Femur (tissue), 1 donor: ENCODE measurements around the gene ELOA.
"Not testable (repeated sequence)": the region's sequence is repeated elsewhere in the genome, so short reads cannot be mapped to it uniquely, and the experiment has no call there.

Source experiments
- DNase-seq: peaks from one replicate; pipeline ENCODE4 v3.0.0-alpha.2; 2017

ELOA gene

DNA sequence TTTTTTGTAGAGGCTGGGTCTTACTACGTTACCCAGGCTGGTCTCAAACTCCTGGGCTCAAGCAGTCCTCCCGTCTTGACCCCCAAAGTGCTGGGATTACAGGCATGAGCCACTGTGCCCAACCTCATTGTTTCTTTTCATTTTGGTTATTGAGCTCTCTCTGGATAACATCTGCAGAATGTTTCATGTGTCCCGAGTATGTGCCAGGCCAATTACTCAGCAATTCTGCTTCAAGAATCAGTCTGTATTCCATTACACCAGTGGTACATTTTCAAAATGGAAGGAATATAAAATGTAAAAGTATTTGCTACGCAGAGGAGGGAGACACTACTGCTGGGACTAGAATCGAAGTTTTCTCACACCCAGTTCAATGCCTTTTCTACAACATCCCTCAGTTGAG is 1.7 kb upstream of the ELOA start:
- DNase-seq: no peak

DNA sequence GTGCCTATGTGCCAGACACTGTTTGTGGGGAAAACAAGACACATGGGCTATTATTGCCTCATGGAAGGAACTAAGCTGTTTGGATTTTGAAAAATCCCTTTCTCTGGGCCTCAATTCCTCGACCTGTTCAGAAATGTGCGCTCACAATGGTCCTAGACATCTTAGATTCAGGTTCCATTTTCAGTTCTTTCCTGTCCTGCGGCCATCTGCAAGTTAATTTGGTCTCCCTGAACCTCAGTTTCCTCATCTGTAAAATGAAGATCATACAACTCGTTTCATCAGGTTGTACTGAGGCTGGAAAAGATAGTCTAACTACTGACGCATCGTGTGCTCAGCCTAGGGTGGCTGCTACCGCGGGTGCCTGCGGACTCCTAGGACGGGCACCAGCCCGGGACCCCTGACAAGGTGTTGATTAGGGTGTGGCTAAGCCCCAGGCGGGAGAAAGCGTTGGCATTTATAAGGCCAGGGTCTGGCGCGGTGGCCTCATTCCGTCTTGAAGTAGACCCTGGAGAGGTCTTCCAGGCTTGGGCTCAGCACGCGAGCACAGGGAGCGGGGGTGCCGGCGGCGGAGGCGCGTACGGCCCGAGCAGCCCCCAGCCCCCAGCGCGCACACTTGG is 493 bp upstream of the ELOA start:
- no peak for DNase-seq

DNA sequence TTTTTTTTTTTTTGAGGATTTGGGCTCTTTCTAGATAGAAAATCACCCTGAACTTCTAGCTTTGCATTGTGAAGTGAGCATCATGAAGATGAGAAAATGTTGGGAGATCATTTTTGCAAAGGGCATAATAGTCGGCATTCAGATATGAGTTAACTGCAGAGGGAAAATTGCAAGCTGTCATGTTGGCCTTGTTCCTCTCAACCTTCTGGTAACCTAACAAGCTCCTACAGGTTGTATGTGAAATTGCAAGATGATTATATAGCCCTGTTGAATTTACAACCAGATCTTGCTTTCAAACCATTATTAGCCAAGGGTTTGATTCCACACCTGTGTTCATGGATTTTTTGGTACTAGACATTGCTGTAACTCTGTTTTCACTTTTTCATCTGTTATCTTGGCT is 2.2 kb downstream of the ELOA start:
- no peak for DNase-seq

DNA sequence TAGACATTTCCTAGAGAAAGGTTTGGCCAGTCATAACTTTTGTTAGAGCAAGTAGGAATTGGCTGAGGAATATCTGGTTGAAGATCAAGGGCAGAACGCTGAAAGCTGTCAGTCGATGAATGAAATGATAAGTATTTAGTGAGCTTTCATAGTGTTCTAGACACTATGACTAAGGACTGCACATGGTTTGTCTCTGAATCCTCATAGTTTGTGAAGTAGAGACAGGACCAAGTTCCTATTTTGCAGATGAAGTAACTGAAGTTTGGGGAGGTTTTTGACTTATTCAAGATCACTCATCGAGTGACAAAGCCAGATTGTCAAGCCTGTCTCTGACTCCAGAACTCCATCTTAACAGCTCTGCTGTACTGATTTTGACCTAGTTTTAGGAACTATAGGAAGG is 4.7 kb downstream of the ELOA start:
- no peak for DNase-seq

DNA sequence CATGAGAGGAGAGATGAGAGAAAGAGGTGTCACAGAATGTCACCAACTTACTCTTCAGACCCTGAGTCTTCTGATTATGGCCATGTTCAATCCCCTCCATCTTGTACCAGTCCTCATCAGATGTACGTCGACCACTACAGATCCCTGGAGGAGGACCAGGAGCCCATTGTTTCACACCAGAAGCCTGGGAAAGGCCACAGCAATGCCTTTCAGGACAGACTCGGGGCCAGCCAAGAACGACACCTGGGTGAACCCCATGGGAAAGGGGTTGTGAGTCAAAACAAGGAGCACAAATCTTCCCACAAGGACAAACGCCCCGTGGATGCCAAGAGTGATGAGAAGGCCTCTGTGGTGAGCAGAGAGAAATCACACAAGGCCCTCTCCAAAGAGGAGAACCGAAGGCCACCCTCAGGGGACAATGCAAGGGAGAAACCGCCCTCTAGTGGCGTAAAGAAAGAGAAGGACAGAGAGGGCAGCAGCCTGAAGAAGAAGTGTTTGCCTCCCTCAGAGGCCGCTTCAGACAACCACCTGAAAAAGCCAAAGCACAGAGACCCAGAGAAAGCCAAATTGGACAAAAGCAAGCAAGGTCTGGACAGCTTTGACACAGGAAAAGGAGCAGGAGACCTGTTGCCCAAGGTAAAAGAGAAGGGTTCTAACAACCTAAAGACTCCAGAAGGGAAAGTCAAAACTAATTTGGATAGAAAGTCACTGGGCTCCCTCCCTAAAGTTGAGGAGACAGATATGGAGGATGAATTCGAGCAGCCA is 8.0 kb downstream of the ELOA start:
- DNase-seq: peak; percentile 30

DNA sequence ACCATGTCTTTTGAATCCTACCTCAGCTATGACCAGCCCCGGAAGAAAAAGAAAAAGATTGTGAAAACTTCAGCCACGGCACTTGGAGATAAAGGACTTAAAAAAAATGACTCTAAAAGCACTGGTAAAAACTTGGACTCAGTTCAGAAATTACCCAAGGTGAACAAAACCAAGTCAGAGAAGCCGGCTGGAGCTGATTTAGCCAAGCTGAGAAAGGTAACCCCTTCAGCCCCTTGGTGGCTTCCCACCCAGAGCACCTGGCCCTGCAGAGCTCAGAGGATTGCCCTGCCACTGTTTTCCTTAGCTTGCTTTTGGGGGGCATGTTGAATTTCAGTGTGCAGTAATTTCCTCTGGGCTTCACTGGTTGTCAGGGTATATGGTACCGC is 8.5 kb downstream of the ELOA start:
- no peak for DNase-seq

DNA sequence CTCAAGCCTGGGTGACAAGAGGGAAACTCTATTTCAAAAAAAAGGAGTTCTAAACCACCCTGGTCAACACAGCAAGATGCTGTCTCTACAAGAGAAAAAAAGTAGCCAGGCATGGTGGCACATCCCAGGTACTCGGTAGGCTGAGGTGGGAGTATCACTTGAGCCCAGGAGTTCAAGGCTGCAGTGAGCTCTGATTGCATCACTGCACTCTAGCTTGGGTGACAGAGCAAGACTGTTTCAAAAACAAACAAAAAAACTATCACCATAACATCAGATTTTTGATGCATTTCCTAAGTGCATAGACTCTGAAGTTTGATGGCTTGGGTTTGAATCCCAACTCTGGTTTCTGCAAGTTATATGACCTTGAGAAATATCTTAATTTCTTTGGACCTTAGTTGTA is 9.6 kb downstream of the ELOA start:
- DNase-seq: no peak

DNA sequence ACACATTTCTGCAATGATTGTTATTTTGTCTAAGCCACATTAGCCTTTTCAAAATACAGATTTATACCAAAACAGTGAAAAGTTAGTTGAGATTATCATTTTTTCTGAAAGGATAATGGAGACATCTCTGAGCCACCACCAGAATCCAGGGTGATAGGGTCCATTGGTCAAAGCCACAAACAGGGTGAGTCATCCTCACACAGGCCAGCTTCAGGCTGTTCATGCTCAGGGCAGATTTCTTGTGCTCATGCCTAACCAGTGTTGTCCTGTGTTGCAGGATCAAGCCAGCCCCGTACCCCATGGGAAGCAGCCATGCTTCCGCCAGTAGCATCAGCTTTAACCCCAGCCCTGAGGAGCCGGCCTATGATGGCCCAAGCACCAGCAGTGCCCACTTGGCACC is 13.4 kb downstream of the ELOA start:
- no peak for DNase-seq

DNA sequence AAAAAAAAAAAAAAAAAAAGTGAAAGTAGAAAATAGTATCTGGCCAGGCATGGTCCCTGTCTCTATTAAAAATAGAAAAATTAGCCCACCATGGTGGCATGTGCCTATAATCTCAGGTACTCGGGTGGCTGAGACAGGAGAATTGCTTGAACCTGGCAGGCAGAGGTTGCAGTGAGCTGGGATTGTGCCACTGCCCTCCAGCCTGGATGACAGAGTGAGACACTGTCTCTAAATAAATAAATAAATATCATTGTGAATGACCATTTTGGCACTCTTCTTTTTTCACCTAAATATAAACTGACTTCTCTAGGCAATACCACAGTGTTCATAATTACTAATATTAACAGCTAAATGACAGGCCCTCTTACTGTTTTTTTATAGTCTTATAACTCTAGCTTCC is 14.5 kb downstream of the ELOA start:
- no peak for DNase-seq

DNA sequence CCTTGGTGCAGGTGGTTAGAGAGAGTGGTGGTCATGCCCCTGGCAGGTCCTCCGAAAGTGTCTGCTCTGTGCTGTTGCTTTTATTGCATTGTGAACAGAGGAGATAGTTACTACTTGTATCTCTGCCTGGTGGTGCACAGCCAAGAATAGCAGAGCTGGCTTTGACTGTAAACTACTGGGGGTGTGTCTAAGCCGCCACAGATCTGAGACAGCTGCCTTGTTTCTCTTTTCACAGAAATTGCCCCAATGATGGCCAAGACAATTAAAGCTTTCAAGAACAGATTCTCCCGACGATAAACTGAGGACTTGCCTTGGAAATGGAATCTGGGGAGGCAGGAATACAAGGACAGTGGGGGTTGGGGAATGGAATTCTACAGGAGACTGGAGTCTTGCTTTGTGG is 16.0 kb downstream of the ELOA start:
- no peak for DNase-seq

DNA sequence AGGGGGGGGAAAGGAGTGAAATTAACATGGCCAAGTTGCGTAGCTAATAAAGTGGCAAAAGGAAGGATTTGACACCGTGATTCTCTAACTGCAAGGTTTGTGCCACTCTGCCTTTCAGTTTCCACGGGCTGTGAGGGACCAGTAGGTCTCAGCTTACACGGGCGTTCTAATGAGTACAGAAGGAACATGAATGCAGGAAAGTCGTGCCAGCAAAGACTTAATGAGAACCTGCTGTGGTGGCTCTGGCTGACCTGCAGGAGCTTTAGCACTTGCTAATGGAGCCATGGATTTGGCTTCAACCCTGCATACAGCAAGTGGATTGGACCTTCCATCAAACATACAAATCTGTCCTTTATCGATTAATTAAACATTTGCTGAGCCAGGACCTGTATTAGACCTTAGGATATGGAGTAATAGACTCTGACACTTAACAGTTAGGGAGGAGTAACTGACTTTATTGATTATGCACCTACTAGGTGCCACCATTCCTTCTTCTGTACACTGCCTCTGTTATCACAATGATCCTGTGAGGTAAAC is 19.8 kb downstream of the ELOA start:
- no peak for DNase-seq

DNA sequence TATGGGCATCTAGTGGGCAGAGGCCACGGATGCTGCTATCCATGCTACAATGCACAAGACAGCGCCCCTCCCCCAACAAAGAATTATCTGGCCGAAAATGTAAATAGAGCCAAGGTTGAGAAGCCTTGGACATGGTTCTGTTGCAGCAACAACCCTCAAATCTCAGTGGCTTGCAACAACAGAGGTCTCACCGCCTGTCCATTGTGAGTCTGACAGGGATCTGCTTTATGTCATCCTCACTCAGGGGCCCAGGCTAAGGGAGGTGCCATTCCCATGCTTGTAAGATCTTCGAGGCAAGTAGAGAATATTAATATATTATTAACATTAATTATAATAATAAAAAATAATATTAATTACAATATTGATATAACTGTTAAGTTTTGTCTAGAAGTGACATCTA is 25.5 kb downstream of the ELOA start:
- no peak for DNase-seq

DNA sequence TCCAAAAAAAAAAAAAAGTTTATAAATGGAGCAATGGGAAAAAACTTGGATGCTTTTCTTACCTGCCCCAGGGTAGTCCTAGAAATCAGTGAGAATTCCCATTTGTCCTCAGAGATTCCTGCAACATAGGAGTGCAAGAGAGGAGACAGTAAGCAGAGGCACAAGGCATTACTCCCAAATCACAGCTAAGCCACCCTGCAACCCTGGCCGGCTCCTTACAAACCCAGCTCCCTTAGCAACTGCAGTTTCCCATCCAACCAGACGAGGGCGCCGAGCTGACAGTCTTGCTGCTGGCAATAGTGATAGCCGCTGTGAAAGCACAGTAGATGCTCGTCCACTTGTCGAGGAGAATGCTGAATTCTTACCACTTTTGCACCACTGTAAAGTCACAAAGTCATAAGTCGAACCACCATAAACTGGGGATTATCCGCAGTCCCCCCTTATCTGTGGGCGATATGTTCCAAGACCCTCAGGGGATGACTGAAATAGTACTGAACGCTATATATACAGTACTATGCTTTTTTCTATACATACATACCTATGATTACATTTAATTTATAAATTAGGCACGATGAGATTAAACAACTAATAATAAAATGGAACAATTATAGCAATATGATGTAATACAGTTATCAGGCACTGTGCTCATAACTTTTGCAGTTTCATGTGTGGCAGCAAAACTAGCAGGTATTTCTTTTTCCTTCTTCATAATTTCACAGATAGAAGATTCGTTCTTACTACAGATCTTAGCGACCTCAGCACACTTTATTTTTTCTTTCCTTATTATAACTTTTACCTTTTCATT is 29.0 kb downstream of the ELOA start:
- DNase-seq: peak; percentile 89

DNA sequence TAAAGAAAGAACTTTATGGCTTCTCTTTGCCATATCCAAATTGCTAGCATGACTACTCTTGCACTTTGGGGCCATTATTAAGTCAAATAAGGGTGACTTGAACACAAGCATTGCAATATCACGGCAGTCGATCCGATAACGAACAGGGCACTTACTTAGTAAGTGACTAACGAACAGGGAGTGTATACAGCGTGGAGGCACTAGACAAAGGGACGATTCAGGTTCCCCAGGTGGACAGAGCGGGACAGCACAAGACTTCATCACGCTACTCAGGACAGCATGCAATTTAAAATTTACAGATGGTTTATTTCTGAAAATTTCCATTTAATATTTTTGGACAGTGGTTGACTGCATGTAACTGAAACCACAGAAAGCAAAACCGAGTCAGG is 29.6 kb downstream of the ELOA start:
- no peak for DNase-seq

DNA sequence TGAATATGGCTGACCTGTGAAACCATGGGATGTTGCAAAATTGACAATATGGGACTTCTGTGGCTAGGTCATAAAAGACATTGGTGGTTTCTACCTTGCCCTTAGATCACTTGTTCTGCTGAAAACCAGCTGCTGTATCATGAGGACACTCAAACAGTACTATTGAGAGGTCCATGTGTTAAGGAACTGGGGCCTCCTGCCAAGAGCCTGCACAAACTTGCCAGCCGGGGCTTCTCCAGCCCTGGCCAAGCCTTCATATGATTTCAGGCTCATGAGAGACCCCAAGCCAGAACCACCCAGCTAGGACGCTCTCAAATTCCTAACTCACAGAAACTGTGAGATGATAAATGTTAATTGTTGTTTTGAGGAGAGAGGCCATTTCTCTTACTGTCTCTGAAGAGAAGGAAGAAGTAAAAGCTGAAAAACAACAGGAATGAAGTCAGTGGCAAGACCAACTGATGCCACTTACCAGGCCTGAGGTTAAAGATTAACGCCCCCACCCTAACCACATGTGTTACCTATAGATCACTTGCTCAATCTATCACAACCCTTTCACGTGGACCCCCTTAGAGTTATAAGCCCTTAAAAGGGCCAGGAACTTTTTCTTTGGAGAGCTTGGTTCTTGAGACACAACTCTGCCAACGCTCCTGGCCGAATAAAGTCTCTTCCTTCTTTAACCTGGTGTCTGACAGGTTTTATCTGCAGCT is 31.1 kb downstream of the ELOA start:
- DNase-seq: no peak

DNA sequence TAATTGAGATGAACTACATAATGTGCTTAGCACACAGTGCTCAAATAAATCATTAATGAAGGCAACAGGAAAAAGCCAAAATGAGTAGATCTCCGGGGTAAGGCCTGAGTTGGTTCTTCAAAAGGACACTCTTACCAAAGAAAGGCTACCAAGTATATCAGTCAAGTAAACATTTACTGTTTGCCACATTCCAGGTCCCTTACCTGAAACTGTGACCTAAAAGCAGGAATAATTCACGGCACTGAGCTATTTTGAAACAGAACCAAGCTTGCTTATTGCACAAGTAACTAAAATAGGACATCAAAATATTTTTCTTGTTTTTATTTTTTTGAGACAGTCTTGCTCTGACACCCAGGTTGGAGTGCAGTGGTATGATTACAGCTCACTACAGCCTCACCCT is 32.9 kb downstream of the ELOA start:
- no peak for DNase-seq

DNA sequence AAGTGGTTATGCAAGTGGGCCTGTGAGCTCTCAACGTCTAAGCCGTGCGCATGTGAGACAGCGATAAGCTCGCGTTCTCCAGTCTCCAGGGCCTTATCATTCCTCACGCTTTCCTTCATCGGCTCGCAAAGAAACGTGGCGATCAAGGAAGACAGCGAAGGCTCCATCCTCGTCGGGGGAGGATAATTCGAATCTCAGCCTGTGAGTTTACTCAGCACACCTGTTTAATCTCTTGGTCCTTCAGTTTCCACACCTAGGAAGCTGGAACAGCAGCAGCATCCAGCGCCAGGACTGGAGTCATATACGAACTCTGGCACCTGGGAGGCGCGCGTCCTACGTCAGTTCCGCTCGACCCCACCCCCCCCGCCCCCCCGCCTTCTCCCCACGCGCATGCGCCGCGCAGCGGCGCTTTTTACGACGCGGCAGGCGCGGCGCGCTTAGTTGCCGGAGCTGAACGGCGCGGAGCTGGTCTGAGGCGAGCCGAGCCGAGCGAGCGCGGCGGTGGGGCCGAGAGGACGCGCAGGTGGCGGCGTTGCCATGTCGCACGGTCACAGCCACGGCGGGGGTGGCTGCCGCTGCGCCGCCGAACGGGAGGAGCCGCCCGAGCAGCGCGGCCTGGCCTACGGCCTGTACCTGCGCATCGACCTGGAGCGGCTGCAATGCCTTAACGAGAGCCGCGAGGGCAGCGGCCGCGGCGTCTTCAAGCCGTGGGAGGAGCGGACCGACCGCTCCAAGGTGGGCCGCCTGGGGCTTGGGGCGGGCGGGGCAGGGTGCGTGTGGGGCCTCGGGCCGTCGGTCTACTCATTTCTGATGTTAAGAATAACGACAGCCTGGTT is 34.9 kb downstream of the ELOA start, which contains the start of gene PITHD1:
PITHD1 (plus strand) TSS at position 440 of the 836 bp plus-strand sequence; CDS start at position 538, 98 bp downstream.
- DNase-seq: peak; percentile 93

DNA sequence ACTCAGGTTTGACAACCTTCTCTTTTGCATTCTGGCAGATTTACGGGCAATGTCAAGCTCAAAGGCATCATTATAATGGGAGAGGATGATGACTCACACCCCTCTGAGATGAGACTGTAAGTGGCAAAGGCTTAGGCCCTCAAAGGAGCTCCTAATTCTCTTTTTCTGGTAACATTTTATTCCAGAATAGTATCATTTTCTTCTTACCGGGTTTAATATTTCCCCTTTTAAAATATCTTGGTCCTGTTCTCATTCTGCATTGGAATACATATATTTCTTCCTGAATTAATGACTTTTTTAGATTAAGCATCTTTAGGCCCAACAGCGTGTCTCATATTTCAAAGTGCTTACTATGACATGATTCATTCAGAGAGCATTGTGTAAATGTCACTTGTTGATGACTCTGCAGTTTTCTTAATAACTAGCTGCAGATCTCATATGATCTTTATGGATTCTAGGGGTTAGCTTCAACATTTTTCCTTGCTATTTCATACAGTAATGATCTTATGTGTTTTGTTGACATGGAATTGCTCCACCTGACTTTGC is 36.6 kb downstream of the ELOA start:
- DNase-seq: no peak

DNA sequence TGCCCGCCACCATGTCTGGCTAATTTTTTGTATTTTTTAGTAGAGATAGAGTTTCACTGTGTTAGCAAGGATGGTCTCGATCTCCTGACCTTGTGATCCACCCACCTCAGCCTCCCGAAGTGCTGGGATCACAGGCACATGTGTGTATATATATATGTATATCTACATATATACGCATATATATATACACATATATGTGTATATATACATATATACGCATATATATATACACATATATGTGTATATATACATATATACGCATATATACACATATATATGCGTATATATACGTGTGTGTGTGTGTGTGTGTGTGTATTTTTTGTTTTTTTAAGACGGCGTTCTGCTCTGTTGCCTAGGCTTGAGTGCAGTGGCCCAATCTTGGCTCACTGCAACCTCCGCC is 39.9 kb downstream of the ELOA start:
- not testable (repeated sequence) for DNase-seq

DNA sequence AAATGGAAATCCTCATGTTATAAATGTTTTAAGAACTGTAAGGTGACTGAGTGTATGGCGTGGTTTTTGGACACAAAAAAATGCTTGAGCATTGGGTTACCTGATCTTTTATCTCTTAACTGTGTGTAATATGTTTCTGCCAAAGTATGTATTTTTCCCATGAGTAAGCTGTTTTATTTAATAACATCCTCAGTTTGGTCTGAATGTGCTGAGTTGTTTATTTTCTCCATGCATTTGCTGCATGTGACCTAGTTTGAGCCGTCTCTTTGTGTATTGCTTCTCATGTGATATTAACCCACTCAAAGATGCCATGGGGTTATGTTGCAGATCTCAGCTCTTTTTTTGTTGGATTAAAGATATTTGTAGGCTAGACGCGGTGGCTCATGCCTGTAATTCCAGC is 41.6 kb downstream of the ELOA start:
- DNase-seq: no peak

DNA sequence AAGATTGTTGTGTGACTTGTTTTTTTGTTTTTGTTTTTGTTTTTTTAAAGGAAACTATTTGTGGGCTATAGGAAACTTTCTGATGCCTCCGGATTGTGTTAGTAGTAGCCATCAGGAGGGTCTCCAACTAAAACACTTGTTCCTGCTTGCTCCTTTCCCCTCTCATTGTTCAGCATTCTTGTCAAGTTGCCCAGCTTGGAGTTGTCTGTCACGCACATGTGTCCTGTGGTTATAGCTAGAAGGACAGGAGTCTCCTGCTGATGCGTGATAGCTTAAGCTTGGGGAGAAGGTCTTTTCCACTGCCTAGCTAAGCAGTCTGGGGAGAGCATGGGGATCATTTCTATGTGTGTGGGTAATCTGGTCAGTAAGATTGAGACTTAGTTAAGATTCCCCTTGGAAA is 44.4 kb downstream of the ELOA start:
- DNase-seq: no peak

DNA sequence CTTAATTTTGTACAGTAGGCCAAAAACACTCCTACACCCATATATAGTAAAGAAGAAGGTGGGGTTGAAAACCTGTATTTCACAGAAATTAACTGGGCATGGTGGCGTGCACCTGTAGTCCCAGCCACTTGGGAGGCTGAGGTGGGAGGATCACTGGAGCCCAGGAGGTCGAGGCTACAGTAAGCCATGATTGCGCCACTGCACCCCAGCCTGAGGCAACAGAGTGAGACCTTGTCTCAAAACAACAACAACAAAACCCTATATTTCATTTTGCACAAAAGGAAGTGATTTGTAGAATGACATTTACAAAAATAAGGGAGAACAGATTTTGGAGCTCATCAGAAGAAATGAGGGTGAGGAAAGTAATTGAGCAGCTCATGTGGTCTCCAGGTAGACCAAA is 45.4 kb downstream of the ELOA start:
- no peak for DNase-seq
